Mesendoderm (in vitro differentiated cells): ENCODE measurements around the gene PLEKHJ1.

Source experiments
- DNase-seq: peaks from one replicate; pipeline ENCODE4 v3.0.0; 2013
- H2AK5ac ChIP-seq: 2 replicates; pipeline ENCODE4 v1.6.1; 2013; ENCODE audit warnings: low read length, inconsistent platforms
- H2BK120ac ChIP-seq: 2 replicates; pipeline ENCODE4 v1.6.1; 2013; ENCODE audit warnings: low read depth, mild to moderate bottlenecking, low read length, moderate library complexity, mixed read lengths
- H2BK15ac ChIP-seq: replicated peaks from 2 replicates; pipeline ENCODE4 v1.6.1; 2013; ENCODE audit warnings: low read depth, mild to moderate bottlenecking, moderate library complexity
- H2BK5ac ChIP-seq: 2 replicates; pipeline ENCODE4 v1.6.1; 2013; ENCODE audit warnings: low read length, inconsistent platforms
- H3K18ac ChIP-seq: 2 replicates; pipeline ENCODE4 v1.6.1; 2013; ENCODE audit warnings: mild to moderate bottlenecking, low read length, mixed read lengths
- H3K23ac ChIP-seq: one replicate; pipeline ENCODE4 v1.6.1; 2013; ENCODE audit warnings: low read length
- H3K27ac ChIP-seq: 2 replicates; pipeline ENCODE4 v1.5.1; 2013; ENCODE audit warnings: low read depth, mild to moderate bottlenecking, inconsistent platforms, low read length, moderate library complexity
- H3K27me3 ChIP-seq: 2 replicates; pipeline ENCODE4 v1.6.1; 2013; ENCODE audit warnings: low read length, control low read depth, mild to moderate bottlenecking, inconsistent platforms; ENCODE audit not compliant: insufficient read depth, poor library complexity
- H3K36me3 ChIP-seq: 2 replicates; pipeline ENCODE4 v1.6.1; 2013; ENCODE audit warnings: low read length, inconsistent platforms; ENCODE audit not compliant: control insufficient read depth, insufficient read depth
- H3K4ac ChIP-seq: one replicate; pipeline ENCODE4 v1.6.1; 2013; ENCODE audit warnings: low read depth, mild to moderate bottlenecking, low read length, moderate library complexity
- H3K4me1 ChIP-seq: 2 replicates; pipeline ENCODE4 v1.6.1; 2013; ENCODE audit warnings: low read depth, low read length, inconsistent platforms; ENCODE audit not compliant: control insufficient read depth
- H3K4me2 ChIP-seq: 2 replicates; pipeline ENCODE4 v1.6.1; 2013; ENCODE audit warnings: low read length
- H3K4me3 ChIP-seq: 2 replicates; pipeline ENCODE4 v1.5.1; 2013; ENCODE audit warnings: mild to moderate bottlenecking, low read length
- H3K56ac ChIP-seq: one replicate; pipeline ENCODE4 v1.6.1; 2013; ENCODE audit warnings: low read length
- H3K79me1 ChIP-seq: 2 replicates; pipeline ENCODE4 v1.6.1; 2013; ENCODE audit warnings: low read length, inconsistent platforms
- H3K79me2 ChIP-seq: 2 replicates; pipeline ENCODE4 v1.6.1; 2013; ENCODE audit warnings: mild to moderate bottlenecking, low read length; ENCODE audit not compliant: control insufficient read depth, insufficient read depth
- H3K9ac ChIP-seq: 2 replicates; pipeline ENCODE4 v1.6.1; 2013; ENCODE audit warnings: low read length, inconsistent platforms
- H4K5ac ChIP-seq: one replicate; pipeline ENCODE4 v1.6.1; 2013; ENCODE audit warnings: low read length
- H4K8ac ChIP-seq: one replicate; pipeline ENCODE4 v1.6.1; 2013; ENCODE audit warnings: low read depth, mild to moderate bottlenecking, control low read depth, low read length, moderate library complexity
- WGBS: extraction: QIAGEN DNeasy Blood & Tissue Kit; methylation state at CpG from one replicate; pipeline ENCODE4 v1.1.7; 2013; ENCODE audit warnings: low lambda C conversion rate, missing lambda C conversion rate; ENCODE audit not compliant: insufficient coverage; ENCODE audit errors: extremely low coverage; 5-methylcytosine and 5-hydroxymethylcytosine counted together

The PLEKHJ1 gene

GRCh38 chr19:2280633-2281264 lies 44.6 kb upstream of the PLEKHJ1 start:
- Histone ChIP-seq H3K79me1 (no peaks in the 10 kb centered on the region), H3K4me3 (no peak overlapping the region), H3K9ac (no peak overlapping the region), H3K27ac (no peak overlapping the region), H2BK5ac (no peak overlapping the region), H4K8ac (no peak overlapping the region), H3K4ac (no peak overlapping the region), H4K5ac (no peak overlapping the region), H3K79me2 (no peaks in the 10 kb centered on the region), H2BK15ac (no peak overlapping the region), H2BK120ac (no peak overlapping the region), H2AK5ac (no peak overlapping the region), H3K36me3 (no peaks in the 10 kb centered on the region), H3K56ac (no peak overlapping the region), H3K18ac (no peak overlapping the region), H3K4me1 (no peaks in the 10 kb centered on the region), H3K4me2 (no peak overlapping the region), H3K23ac (no peak overlapping the region), H3K27me3 (no peaks in the 10 kb centered on the region)
- no peak for DNase-seq
- no CpG with 5 or more reads among the region's 26 CpGs for WGBS

- no peak overlapping the region for H2BK120ac ChIP-seq
- H3K23ac ChIP-seq = no peak overlapping the region
- no peak for DNase-seq
- no peaks in the 10 kb centered on the region for H3K36me3 ChIP-seq
- H4K5ac ChIP-seq = no peak overlapping the region
- no peak overlapping the region for H4K8ac ChIP-seq
- H3K4me1 ChIP-seq = no peaks in the 10 kb centered on the region
- no CpG with 5 or more reads among the region's 33 CpGs for WGBS
- no peak overlapping the region for H2BK15ac ChIP-seq
- peaks cover 6% of the 10 kb centered on the region for H3K79me1 ChIP-seq
- H2AK5ac ChIP-seq = no peak overlapping the region
- H3K27ac ChIP-seq = no peak overlapping the region
- H3K4me2 ChIP-seq = no peak overlapping the region
- H3K56ac ChIP-seq = no peak overlapping the region
- no peak overlapping the region for H3K9ac ChIP-seq
- H3K4ac ChIP-seq = no peak overlapping the region
- peaks cover 5% of the 10 kb centered on the region for H3K79me2 ChIP-seq
- no peak overlapping the region for H2BK5ac ChIP-seq
- H3K18ac ChIP-seq = no peak overlapping the region
- H3K27me3 ChIP-seq = no peaks in the 10 kb centered on the region
- no peak overlapping the region for H3K4me3 ChIP-seq
These were observed 42.5 kb upstream of the PLEKHJ1 start for GRCh38 chr19:2278459-2279158.

GRCh38 chr19:2277138-2277537 lies 41.0 kb upstream of the PLEKHJ1 start:
- no peaks in the 10 kb centered on the region for H3K4me1 ChIP-seq
- WGBS = no CpG with 5 or more reads among the region's 9 CpGs
- no peak overlapping the region for H3K23ac ChIP-seq
- H3K18ac ChIP-seq = no peak overlapping the region
- no peaks in the 10 kb centered on the region for H3K27me3 ChIP-seq
- no peak overlapping the region for H3K56ac ChIP-seq
- no peak overlapping the region for H4K5ac ChIP-seq
- DNase-seq = no peak
- H3K9ac ChIP-seq = no peak overlapping the region
- H2BK15ac ChIP-seq = no peak overlapping the region
- H3K36me3 ChIP-seq = peaks cover 3% of the 10 kb centered on the region
- no peak overlapping the region for H3K4me2 ChIP-seq
- no peak overlapping the region for H2BK120ac ChIP-seq
- H3K79me2 ChIP-seq = peaks cover 11% of the 10 kb centered on the region
- H3K4ac ChIP-seq = no peak overlapping the region
- H3K27ac ChIP-seq = no peak overlapping the region
- no peak overlapping the region for H3K4me3 ChIP-seq
- H2AK5ac ChIP-seq = no peak overlapping the region
- H4K8ac ChIP-seq = no peak overlapping the region
- peaks cover 7% of the 10 kb centered on the region for H3K79me1 ChIP-seq
- H2BK5ac ChIP-seq = no peak overlapping the region

GRCh38 chr19:2276429-2276986 lies 40.4 kb upstream of the PLEKHJ1 start:
- H2BK120ac ChIP-seq = no peak overlapping the region
- H3K4ac ChIP-seq = no peak overlapping the region
- H3K79me1 ChIP-seq = peaks cover 7% of the 10 kb centered on the region
- H3K79me2 ChIP-seq = peaks cover 16% of the 10 kb centered on the region
- WGBS = no CpG with 5 or more reads among the region's 28 CpGs
- H3K27me3 ChIP-seq = no peaks in the 10 kb centered on the region
- peaks cover 5% of the 10 kb centered on the region for H3K36me3 ChIP-seq
- DNase-seq = no peak
- H3K4me1 ChIP-seq = no peaks in the 10 kb centered on the region
- no peak overlapping the region for H3K4me3 ChIP-seq
- H4K8ac ChIP-seq = no peak overlapping the region
- H2AK5ac ChIP-seq = no peak overlapping the region
- H2BK5ac ChIP-seq = no peak overlapping the region
- H3K9ac ChIP-seq = no peak overlapping the region
- no peak overlapping the region for H2BK15ac ChIP-seq
- H3K27ac ChIP-seq = no peak overlapping the region
- no peak overlapping the region for H3K18ac ChIP-seq
- H3K23ac ChIP-seq = no peak overlapping the region
- H3K56ac ChIP-seq = no peak overlapping the region
- H4K5ac ChIP-seq = no peak overlapping the region
- H3K4me2 ChIP-seq = no peak overlapping the region

- Histone ChIP-seq H3K4ac (no peak overlapping the region), H2BK5ac (no peak overlapping the region), H4K5ac (no peak overlapping the region), H3K4me3 (no peak overlapping the region), H3K36me3 (peaks cover 5% of the 10 kb centered on the region), H3K18ac (no peak overlapping the region), H3K79me2 (peaks cover 23% of the 10 kb centered on the region), H3K9ac (no peak overlapping the region), H2AK5ac (no peak overlapping the region), H4K8ac (no peak overlapping the region), H3K23ac (no peak overlapping the region), H2BK15ac (no peak overlapping the region), H3K4me2 (no peak overlapping the region), H3K4me1 (no peaks in the 10 kb centered on the region), H3K56ac (no peak overlapping the region), H2BK120ac (no peak overlapping the region), H3K27ac (no peak overlapping the region), H3K79me1 (peaks cover 7% of the 10 kb centered on the region), H3K27me3 (no peaks in the 10 kb centered on the region)
- no peak for DNase-seq
- no CpG with 5 or more reads among the region's 74 CpGs for WGBS
These were observed 39.7 kb upstream of the PLEKHJ1 start for GRCh38 chr19:2275588-2276428.
